HepG2 (cell line): ENCODE measurements around the gene FRAS1. TPM values are rescaled to one million over a fixed set of nuclear protein-coding genes. Genes with fewer than 3 reads are reported as not detected.

ENCODE experiments used
- CCAR2 ChIP-seq: fragments of 200-400 bp; formaldehyde crosslinking; optimal IDR thresholded peaks from 2 replicates; pipeline ENCODE3; 2018; ENCODE audit warnings: low read depth, mild to moderate bottlenecking, low read length, moderate library complexity
- FOXM1 ChIP-seq: sonication (generic); formaldehyde crosslinking; IDR thresholded peaks from 2 replicates; pipeline ENCODE4 v1.5.0; 2020; ENCODE audit warnings: missing genetic modification reagents
- HCFC1 ChIP-seq: fragments of 150-350 bp; IDR thresholded peaks from 2 replicates; pipeline ENCODE4 v1.6.1; 2014; ENCODE audit warnings: low read depth, low read length
- MED8 ChIP-seq: sonication (generic); formaldehyde crosslinking; IDR thresholded peaks from 2 replicates; pipeline ENCODE4 v1.8.1; 2023; ENCODE audit warnings: mild to moderate bottlenecking, missing genetic modification reagents; ENCODE audit not compliant: insufficient replicate concordance
- NR3C1 ChIP-seq: sonication (generic); formaldehyde crosslinking; IDR thresholded peaks from 2 replicates; pipeline ENCODE4 v1.4.0; 2020; ENCODE audit warnings: missing genetic modification reagents
- NRL ChIP-seq: sonication (generic); formaldehyde crosslinking; IDR thresholded peaks from 2 replicates; pipeline ENCODE4 v1.5.0; 2020; ENCODE audit warnings: missing genetic modification reagents, mild to moderate bottlenecking, moderate library complexity, borderline replicate concordance
- SAFB2 ChIP-seq: sonication (generic); formaldehyde crosslinking; IDR thresholded peaks from 2 replicates; pipeline ENCODE4 v1.5.1; 2020; ENCODE audit warnings: missing genetic modification reagents, low read depth, mild to moderate bottlenecking, borderline replicate concordance
- YY1 ChIP-seq: IDR thresholded peaks from 2 replicates; pipeline ENCODE4 v1.6.1; 2011; ENCODE audit warnings: low read length, low read depth, moderate library complexity, mild to moderate bottlenecking; ENCODE audit not compliant: insufficient read depth, insufficient replicate concordance
- ZNF432 ChIP-seq: sonication (generic); formaldehyde crosslinking; IDR thresholded peaks from 2 replicates; pipeline ENCODE4 v1.5.0; 2020; ENCODE audit warnings: missing genetic modification reagents, mild to moderate bottlenecking, borderline replicate concordance
- ZNF451 ChIP-seq: sonication (generic); formaldehyde crosslinking; IDR thresholded peaks from 2 replicates; pipeline ENCODE4 v1.5.0; 2020; ENCODE audit warnings: mild to moderate bottlenecking, missing genetic modification reagents
- ZNF678 ChIP-seq: sonication (generic); formaldehyde crosslinking; IDR thresholded peaks from 2 replicates; pipeline ENCODE4 v1.4.0; 2020; ENCODE audit warnings: mild to moderate bottlenecking, missing genetic modification reagents
- ZNF737 ChIP-seq: sonication (generic); formaldehyde crosslinking; IDR thresholded peaks from 2 replicates; pipeline ENCODE4 v1.5.0; 2020; ENCODE audit warnings: missing genetic modification reagents, mild to moderate bottlenecking, borderline replicate concordance
- ZNF784 ChIP-seq: sonication (generic); formaldehyde crosslinking; IDR thresholded peaks from 2 replicates; pipeline ENCODE4 v1.5.1; 2020; ENCODE audit warnings: missing genetic modification reagents, mild to moderate bottlenecking, borderline replicate concordance
- polyA plus RNA-seq, 8 experiments: library from polyadenylated mRNA; depleted of rRNA in 3 of 8; stranded (reverse) in 7 of 8; unstranded in 1 of 8; fragments of >200 nt; fragmentation: Illumina TruSeq in 4 of 8; extraction: Trizol in 4 of 8; gene quantifications; 2 replicates each; pipeline versions ENCODE4 v1.2.1 to v1.2.3, GENCODE V29; 2011 to 2016; ENCODE audit warnings: low read depth in 4 of 8, missing spikeins in 1 of 8, mixed read lengths in 1 of 8; ENCODE audit not compliant: insufficient read depth in 1 of 8
- total RNA-seq, 5 experiments: library from RNA; depleted of rRNA; stranded (reverse); fragments of >200 nt; fragmentation: Illumina TruSeq; extraction: Trizol; gene quantifications; 2 replicates each; pipeline ENCODE4 v1.2.3, GENCODE V29; 2016; ENCODE audit warnings: low read depth in 1 of 5
- TF ChIP-seq, protein P1 (sequence below): IDR thresholded peaks from 2 replicates; pipeline ENCODE4 v1.6.1; 2016; ENCODE audit warnings: low read depth
- TF ChIP-seq, protein P2 (sequence below): sonication (generic); formaldehyde crosslinking; IDR thresholded peaks from 2 replicates; pipeline ENCODE4 v1.5.0; 2020; ENCODE audit warnings: mild to moderate bottlenecking, missing genetic modification reagents, borderline replicate concordance
- TF ChIP-seq, protein P3 (sequence below): sonication (generic); formaldehyde crosslinking; IDR thresholded peaks from 2 replicates; pipeline ENCODE4 v1.4.0; 2020; ENCODE audit warnings: mild to moderate bottlenecking, missing genetic modification reagents
- TF ChIP-seq, protein P4 (sequence below): sonication (generic); formaldehyde crosslinking; IDR thresholded peaks from 2 replicates; pipeline ENCODE4 v1.8.1; 2023; ENCODE audit warnings: mild to moderate bottlenecking, missing genetic modification reagents, borderline replicate concordance

The FRAS1 gene
- total and polyA plus RNA-seq, 2 of the 13 experiments (the other 11 are each of a cell fraction or from before 2014, with no cell fraction given) = 22.5 to 31.6 TPM

- TF ChIP-seq, protein P1, sequence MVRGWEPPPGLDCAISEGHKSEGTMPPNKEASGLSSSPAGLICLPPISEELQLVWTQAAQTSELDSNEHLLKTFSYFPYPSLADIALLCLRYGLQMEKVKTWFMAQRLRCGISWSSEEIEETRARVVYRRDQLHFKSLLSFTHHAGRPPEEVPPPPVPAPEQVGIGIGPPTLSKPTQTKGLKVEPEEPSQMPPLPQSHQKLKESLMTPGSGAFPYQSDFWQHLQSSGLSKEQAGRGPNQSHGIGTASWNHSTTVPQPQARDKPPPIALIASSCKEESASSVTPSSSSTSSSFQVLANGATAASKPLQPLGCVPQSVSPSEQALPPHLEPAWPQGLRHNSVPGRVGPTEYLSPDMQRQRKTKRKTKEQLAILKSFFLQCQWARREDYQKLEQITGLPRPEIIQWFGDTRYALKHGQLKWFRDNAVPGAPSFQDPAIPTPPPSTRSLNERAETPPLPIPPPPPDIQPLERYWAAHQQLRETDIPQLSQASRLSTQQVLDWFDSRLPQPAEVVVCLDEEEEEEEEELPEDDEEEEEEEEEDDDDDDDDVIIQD (CRISPR knock-in tag) = peak; percentile 60; the same call in 1 of the 2 replicates
- TF ChIP-seq ZNF678 (CRISPR knock-in tag) = no peak
- TF ChIP-seq, protein P2, sequence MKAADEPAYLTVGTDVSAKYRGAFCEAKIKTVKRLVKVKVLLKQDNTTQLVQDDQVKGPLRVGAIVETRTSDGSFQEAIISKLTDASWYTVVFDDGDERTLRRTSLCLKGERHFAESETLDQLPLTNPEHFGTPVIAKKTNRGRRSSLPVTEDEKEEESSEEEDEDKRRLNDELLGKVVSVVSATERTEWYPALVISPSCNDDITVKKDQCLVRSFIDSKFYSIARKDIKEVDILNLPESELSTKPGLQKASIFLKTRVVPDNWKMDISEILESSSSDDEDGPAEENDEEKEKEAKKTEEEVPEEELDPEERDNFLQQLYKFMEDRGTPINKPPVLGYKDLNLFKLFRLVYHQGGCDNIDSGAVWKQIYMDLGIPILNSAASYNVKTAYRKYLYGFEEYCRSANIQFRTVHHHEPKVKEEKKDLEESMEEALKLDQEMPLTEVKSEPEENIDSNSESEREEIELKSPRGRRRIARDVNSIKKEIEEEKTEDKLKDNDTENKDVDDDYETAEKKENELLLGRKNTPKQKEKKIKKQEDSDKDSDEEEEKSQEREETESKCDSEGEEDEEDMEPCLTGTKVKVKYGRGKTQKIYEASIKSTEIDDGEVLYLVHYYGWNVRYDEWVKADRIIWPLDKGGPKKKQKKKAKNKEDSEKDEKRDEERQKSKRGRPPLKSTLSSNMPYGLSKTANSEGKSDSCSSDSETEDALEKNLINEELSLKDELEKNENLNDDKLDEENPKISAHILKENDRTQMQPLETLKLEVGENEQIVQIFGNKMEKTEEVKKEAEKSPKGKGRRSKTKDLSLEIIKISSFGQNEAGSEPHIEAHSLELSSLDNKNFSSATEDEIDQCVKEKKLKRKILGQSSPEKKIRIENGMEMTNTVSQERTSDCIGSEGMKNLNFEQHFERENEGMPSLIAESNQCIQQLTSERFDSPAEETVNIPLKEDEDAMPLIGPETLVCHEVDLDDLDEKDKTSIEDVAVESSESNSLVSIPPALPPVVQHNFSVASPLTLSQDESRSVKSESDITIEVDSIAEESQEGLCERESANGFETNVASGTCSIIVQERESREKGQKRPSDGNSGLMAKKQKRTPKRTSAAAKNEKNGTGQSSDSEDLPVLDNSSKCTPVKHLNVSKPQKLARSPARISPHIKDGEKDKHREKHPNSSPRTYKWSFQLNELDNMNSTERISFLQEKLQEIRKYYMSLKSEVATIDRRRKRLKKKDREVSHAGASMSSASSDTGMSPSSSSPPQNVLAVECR (CRISPR knock-in tag) = no peak
- no peak for TF ChIP-seq ZNF451
- TF ChIP-seq, protein P3, sequence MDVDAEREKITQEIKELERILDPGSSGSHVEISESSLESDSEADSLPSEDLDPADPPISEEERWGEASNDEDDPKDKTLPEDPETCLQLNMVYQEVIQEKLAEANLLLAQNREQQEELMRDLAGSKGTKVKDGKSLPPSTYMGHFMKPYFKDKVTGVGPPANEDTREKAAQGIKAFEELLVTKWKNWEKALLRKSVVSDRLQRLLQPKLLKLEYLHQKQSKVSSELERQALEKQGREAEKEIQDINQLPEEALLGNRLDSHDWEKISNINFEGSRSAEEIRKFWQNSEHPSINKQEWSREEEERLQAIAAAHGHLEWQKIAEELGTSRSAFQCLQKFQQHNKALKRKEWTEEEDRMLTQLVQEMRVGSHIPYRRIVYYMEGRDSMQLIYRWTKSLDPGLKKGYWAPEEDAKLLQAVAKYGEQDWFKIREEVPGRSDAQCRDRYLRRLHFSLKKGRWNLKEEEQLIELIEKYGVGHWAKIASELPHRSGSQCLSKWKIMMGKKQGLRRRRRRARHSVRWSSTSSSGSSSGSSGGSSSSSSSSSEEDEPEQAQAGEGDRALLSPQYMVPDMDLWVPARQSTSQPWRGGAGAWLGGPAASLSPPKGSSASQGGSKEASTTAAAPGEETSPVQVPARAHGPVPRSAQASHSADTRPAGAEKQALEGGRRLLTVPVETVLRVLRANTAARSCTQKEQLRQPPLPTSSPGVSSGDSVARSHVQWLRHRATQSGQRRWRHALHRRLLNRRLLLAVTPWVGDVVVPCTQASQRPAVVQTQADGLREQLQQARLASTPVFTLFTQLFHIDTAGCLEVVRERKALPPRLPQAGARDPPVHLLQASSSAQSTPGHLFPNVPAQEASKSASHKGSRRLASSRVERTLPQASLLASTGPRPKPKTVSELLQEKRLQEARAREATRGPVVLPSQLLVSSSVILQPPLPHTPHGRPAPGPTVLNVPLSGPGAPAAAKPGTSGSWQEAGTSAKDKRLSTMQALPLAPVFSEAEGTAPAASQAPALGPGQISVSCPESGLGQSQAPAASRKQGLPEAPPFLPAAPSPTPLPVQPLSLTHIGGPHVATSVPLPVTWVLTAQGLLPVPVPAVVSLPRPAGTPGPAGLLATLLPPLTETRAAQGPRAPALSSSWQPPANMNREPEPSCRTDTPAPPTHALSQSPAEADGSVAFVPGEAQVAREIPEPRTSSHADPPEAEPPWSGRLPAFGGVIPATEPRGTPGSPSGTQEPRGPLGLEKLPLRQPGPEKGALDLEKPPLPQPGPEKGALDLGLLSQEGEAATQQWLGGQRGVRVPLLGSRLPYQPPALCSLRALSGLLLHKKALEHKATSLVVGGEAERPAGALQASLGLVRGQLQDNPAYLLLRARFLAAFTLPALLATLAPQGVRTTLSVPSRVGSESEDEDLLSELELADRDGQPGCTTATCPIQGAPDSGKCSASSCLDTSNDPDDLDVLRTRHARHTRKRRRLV = no peak
- TF ChIP-seq SAFB2 (CRISPR knock-in tag) = no peak; the same call in 1 of the 2 replicates
- no peak for TF ChIP-seq CCAR2
- TF ChIP-seq HCFC1 = no peak
- TF ChIP-seq ZNF432 (CRISPR knock-in tag) = no peak
- TF ChIP-seq, protein P4, sequence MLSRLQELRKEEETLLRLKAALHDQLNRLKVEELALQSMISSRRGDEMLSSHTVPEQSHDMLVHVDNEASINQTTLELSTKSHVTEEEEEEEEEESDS (CRISPR knock-in tag) = no peak
- TF ChIP-seq ZNF737 (CRISPR knock-in tag) = no peak
- TF ChIP-seq ZNF784 = no peak
- TF ChIP-seq YY1 = no peak
- TF ChIP-seq NR3C1 (CRISPR knock-in tag) = no peak
- no peak for TF ChIP-seq NRL (CRISPR knock-in tag)
- no peak for TF ChIP-seq MED8 (CRISPR knock-in tag)
- TF ChIP-seq FOXM1 (CRISPR knock-in tag) = no peak
Observed at GRCh38 chr4:78513411-78513975, 456.4 kb downstream of the FRAS1 start (continued).
